Measurements from ENCODE around the gene PLS1.

Gene PLS1

DNA sequence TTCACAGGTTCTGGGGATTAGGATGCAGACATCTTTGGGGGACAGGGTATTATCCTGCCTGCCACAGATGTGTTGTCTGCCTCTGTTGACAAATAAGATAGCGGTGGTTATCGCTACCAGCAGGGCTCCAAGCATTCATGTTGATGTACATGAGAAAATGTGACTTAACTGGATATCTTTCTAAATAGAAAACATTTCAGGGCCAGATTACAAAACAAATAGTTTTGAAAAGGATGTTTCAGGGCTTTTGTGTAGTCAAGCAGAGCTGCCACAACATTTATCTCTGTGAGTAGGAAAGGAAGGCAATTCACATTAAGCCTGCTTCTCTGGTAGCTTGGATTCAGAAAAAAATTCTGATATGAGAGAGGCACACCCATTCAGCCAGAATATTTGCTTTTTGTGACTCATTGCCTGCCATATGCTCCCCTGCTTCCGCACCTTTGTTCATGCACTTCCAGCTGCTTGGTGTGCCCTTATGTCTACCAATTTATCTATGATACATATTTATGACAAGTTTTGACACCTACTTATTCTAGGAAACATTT lies 22.8 kb downstream of the PLS1 start:
- Histone ChIP-seq H3K4me3 (ENCODE audit: low read depth in 1 of 2, low read length in 1 of 2) (no peak overlapping the region), H3K9me3 (no peaks in the 10 kb centered on the region), H3K36me3 (no peaks in the 10 kb centered on the region), H3K27me3 (no peaks in the 10 kb centered on the region), H3K27ac (no peak overlapping the region), H3K4me1 (ENCODE audit: control insufficient read depth in 1 of 2, insufficient read depth in 1 of 2, low read depth in 1 of 2, low read length in 1 of 2) (no peaks in the 10 kb centered on the region)
- TF ChIP-seq, protein P1, sequence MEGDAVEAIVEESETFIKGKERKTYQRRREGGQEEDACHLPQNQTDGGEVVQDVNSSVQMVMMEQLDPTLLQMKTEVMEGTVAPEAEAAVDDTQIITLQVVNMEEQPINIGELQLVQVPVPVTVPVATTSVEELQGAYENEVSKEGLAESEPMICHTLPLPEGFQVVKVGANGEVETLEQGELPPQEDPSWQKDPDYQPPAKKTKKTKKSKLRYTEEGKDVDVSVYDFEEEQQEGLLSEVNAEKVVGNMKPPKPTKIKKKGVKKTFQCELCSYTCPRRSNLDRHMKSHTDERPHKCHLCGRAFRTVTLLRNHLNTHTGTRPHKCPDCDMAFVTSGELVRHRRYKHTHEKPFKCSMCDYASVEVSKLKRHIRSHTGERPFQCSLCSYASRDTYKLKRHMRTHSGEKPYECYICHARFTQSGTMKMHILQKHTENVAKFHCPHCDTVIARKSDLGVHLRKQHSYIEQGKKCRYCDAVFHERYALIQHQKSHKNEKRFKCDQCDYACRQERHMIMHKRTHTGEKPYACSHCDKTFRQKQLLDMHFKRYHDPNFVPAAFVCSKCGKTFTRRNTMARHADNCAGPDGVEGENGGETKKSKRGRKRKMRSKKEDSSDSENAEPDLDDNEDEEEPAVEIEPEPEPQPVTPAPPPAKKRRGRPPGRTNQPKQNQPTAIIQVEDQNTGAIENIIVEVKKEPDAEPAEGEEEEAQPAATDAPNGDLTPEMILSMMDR (IDR thresholded peaks at IDR 0.05), result no peak

DNA sequence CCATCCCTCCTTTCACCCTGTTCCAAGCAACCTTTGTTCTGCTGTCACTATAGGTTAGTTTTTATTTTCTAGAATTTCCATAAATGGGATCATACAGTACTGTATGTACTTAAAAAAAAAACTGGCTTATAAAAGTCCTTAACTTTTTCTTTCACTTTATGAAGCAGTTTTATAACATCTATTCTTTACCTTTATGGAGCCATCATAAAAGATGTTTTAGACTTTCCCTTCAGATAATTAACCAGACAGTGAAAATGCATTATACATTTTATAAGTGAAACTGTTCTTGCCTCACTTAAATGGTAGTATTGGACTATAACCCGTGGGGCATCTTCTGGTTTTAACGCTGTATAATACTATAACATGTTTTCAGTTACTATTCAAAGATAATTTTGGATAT lies 26.2 kb downstream of the PLS1 start:
- no peaks in the 10 kb centered on the region for H3K27me3 ChIP-seq
- no peaks in the 10 kb centered on the region for H3K4me1 ChIP-seq (ENCODE audit: control insufficient read depth in 1 of 2, insufficient read depth in 1 of 2, low read depth in 1 of 2, low read length in 1 of 2)
- no peak overlapping the region for H3K27ac ChIP-seq
- H3K36me3 ChIP-seq, result no peaks in the 10 kb centered on the region
- H3K4me3 ChIP-seq (ENCODE audit: low read depth in 1 of 2, low read length in 1 of 2), result no peak overlapping the region
- H3K9me3 ChIP-seq, result no peaks in the 10 kb centered on the region
- TF ChIP-seq, protein P1 (IDR thresholded peaks at IDR 0.05), result no peak

DNA sequence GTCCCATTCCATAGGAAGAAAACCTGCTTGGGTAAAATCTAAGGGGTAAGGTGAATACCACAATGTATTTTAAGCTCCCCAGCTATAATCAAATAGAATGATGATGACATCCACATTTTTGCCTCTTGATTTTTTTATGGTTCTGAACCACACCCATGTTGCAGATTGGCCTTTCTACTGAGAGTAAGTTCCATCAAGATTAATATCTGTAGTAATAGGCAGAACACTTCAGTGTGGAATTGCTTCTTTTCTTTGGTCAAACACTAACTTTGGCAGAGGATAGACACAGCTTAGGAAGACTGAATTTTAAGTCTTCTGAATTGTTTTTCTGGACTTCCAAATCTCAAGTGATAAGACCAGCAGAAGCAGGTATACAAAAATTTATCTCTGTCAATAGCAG lies 27.0 kb downstream of the PLS1 start:
- no peaks in the 10 kb centered on the region for H3K27me3 ChIP-seq
- H3K27ac ChIP-seq, result no peak overlapping the region
- no peaks in the 10 kb centered on the region for H3K36me3 ChIP-seq
- no peak overlapping the region for H3K4me3 ChIP-seq (ENCODE audit: low read depth in 1 of 2, low read length in 1 of 2)
- TF ChIP-seq, protein P1 (IDR thresholded peaks at IDR 0.05), result no peak
- H3K4me1 ChIP-seq (ENCODE audit: control insufficient read depth in 1 of 2, insufficient read depth in 1 of 2, low read depth in 1 of 2, low read length in 1 of 2), result no peaks in the 10 kb centered on the region
- no peaks in the 10 kb centered on the region for H3K9me3 ChIP-seq

DNA sequence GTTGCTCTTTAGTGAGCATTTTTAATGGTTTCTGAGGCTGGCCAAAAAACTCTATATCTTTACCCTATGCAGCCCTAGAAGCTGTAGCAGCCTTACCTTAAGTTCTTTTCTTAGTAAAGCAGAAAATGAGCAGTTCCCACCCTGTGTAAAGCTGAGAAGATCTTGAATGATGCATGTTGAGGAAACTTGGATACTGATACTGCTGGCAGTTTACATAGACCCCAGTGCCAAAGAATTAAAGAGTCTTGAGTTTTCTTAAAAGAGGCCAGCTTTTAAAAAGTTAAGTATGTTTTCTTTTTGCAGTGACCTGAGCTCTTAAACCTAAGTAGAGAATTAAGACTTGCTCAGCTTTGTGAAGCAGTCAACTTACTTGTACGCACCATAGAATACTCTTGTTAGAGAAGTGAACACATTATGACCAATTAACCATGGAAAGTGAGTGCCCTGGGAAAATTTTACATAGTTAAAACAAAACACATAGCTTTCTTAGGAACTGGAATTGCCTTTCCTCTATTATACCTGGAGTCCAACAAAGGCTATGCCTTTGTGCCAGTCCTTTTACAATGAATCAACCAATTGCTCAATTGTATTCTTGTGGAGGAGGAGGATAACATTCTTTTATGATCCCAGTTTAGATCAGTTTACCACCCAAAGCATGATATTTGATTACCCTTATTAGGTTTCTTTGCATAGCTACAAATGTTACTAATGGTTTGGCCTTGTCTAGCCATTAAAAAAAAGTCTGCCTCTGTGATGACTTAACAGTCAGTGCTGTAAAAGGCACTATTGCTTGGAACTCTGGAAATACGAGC lies 28.4 kb downstream of the PLS1 start:
- no peaks in the 10 kb centered on the region for H3K27me3 ChIP-seq
- H3K36me3 ChIP-seq, result no peaks in the 10 kb centered on the region
- TF ChIP-seq, protein P1 (IDR thresholded peaks at IDR 0.05), result no peak

DNA sequence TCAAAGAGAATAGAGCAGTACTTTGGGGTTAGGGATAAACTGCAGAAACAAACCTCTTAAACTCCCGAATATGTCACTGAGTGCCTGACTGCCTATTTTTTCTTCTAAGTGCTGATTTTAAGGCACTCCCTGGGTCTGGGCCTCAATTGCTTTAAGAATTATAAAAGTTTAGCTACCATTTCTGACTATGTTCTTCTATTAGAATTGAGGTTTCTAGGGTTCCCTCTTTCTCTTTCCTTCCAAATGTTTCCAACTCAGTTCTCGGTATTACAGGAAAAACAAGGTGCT lies 28.9 kb downstream of the PLS1 start:
- Histone ChIP-seq H3K27me3 (no peaks in the 10 kb centered on the region), H3K4me1 (ENCODE audit: control insufficient read depth in 1 of 2, insufficient read depth in 1 of 2, low read depth in 1 of 2, low read length in 1 of 2) (no peaks in the 10 kb centered on the region), H3K9me3 (no peaks in the 10 kb centered on the region), H3K36me3 (no peaks in the 10 kb centered on the region), H3K4me3 (ENCODE audit: low read depth in 1 of 2, low read length in 1 of 2) (no peak overlapping the region), H3K27ac (no peak overlapping the region)
- TF ChIP-seq, protein P1 (IDR thresholded peaks at IDR 0.05), result no peak

More for the DNA sequence above, 28.4 kb downstream of the PLS1 start:
- no peak overlapping the region for H3K4me3 ChIP-seq (ENCODE audit: low read depth in 1 of 2, low read length in 1 of 2)
- no peaks in the 10 kb centered on the region for H3K9me3 ChIP-seq
- H3K4me1 ChIP-seq (ENCODE audit: control insufficient read depth in 1 of 2, insufficient read depth in 1 of 2, low read depth in 1 of 2, low read length in 1 of 2), result no peaks in the 10 kb centered on the region
- H3K27ac ChIP-seq, result no peak overlapping the region
